H9 (cell line): ENCODE results near the gene UBL4A. TPM values are rescaled to one million over a fixed set of nuclear protein-coding genes. Genes with fewer than 3 reads are reported as not detected.

ENCODE experiments used
- DNase-seq: peaks from one replicate; pipeline ENCODE4 v3.0.0-alpha.2; 2017
- H2AFZ ChIP-seq: one replicate; pipeline ENCODE4 v1.6.1; 2013; ENCODE audit warnings: mild to moderate bottlenecking, low read length, control low read depth, moderate library complexity
- H2AK5ac ChIP-seq: 2 replicates; pipeline ENCODE4 v1.6.1; 2013; ENCODE audit warnings: low read length, control low read depth, mixed read lengths; ENCODE audit not compliant: insufficient read length
- H2BK120ac ChIP-seq: one replicate; pipeline ENCODE4 v1.6.1; 2013; ENCODE audit warnings: low read depth, mild to moderate bottlenecking, low read length, control low read depth, inconsistent platforms; ENCODE audit not compliant: poor library complexity, severe bottlenecking
- H2BK12ac ChIP-seq: 2 replicates; pipeline ENCODE4 v1.6.1; 2013; ENCODE audit warnings: low read length, control low read depth, mixed read lengths, low read depth; ENCODE audit not compliant: insufficient read length
- H2BK15ac ChIP-seq: 2 replicates; pipeline ENCODE4 v1.6.1; 2013; ENCODE audit warnings: low read depth, low read length, control low read depth
- H2BK20ac ChIP-seq: one replicate; pipeline ENCODE4 v1.6.1; 2013; ENCODE audit warnings: low read depth, mild to moderate bottlenecking, low read length, control low read depth, inconsistent platforms; ENCODE audit not compliant: poor library complexity, severe bottlenecking
- H2BK5ac ChIP-seq: 2 replicates; pipeline ENCODE4 v1.6.1; 2013; ENCODE audit warnings: low read length, control low read depth, mixed read lengths; ENCODE audit not compliant: insufficient read length
- H3K14ac ChIP-seq: 2 replicates; pipeline ENCODE4 v1.6.1; 2013; ENCODE audit warnings: low read length, control low read depth; ENCODE audit not compliant: insufficient read depth
- H3K18ac ChIP-seq: 2 replicates; pipeline ENCODE4 v1.6.1; 2013; ENCODE audit warnings: low read depth, mild to moderate bottlenecking, mixed read lengths, low read length, control low read depth; ENCODE audit not compliant: insufficient read length
- H3K23ac ChIP-seq: 2 replicates; pipeline ENCODE4 v1.6.1; 2013; ENCODE audit warnings: low read length, control low read depth, mixed read lengths, low read depth; ENCODE audit not compliant: insufficient read length
- H3K23me2 ChIP-seq: 2 replicates; pipeline ENCODE4 v1.6.1; 2013; ENCODE audit warnings: low read depth, mild to moderate bottlenecking, mixed read lengths, low read length, control low read depth; ENCODE audit not compliant: insufficient read length, poor library complexity, severe bottlenecking
- H3K27ac ChIP-seq: 2 replicates; pipeline ENCODE4 v1.5.1; 2013; ENCODE audit warnings: low read length, control low read depth, mixed read lengths, low read depth; ENCODE audit not compliant: insufficient read length
- H3K27me3 ChIP-seq: 2 replicates; pipeline ENCODE4 v1.6.1; 2013; ENCODE audit warnings: low read length, control low read depth, inconsistent platforms; ENCODE audit not compliant: insufficient read depth
- H3K4ac ChIP-seq: 2 replicates; pipeline ENCODE4 v1.6.1; 2013; ENCODE audit warnings: low read depth, mild to moderate bottlenecking, control low read depth, inconsistent platforms, low read length, moderate library complexity
- H3K4me1 ChIP-seq: 2 replicates; pipeline ENCODE4 v1.6.1; 2013; ENCODE audit warnings: low read length, control low read depth, inconsistent platforms; ENCODE audit not compliant: insufficient read depth
- H3K4me2 ChIP-seq: 2 replicates; pipeline ENCODE4 v1.6.1; 2013; ENCODE audit warnings: low read length, control low read depth, mixed read lengths; ENCODE audit not compliant: insufficient read length, insufficient read depth
- H3K56ac ChIP-seq: 2 replicates; pipeline ENCODE4 v1.6.1; 2013; ENCODE audit warnings: low read depth, mild to moderate bottlenecking, mixed read lengths, low read length, control low read depth; ENCODE audit not compliant: insufficient read length
- H3K79me1 ChIP-seq: 2 replicates; pipeline ENCODE4 v1.6.1; 2013; ENCODE audit warnings: low read depth, mild to moderate bottlenecking, moderate library complexity, low read length, control low read depth, inconsistent platforms; ENCODE audit not compliant: insufficient read depth, poor library complexity, severe bottlenecking
- H3K79me2 ChIP-seq: 2 replicates; pipeline ENCODE4 v1.6.1; 2013; ENCODE audit warnings: low read length, control low read depth, inconsistent platforms; ENCODE audit not compliant: insufficient read depth
- H3K9ac ChIP-seq: 2 replicates; pipeline ENCODE4 v1.6.1; 2013; ENCODE audit warnings: low read length, control low read depth, mixed read lengths; ENCODE audit not compliant: insufficient read length; ENCODE audit errors: extremely low read depth
- H3K9me3 ChIP-seq: one replicate; pipeline ENCODE4 v1.6.1; 2013; ENCODE audit warnings: low read depth, low read length, inconsistent platforms; ENCODE audit not compliant: control insufficient read depth
- H3T11ph ChIP-seq: one replicate; pipeline ENCODE4 v1.6.1; 2013; ENCODE audit warnings: mild to moderate bottlenecking, low read length, control low read depth, inconsistent platforms
- H4K20me1 ChIP-seq: one replicate; pipeline ENCODE4 v1.6.1; 2013; ENCODE audit not compliant: control insufficient read depth, insufficient read length, insufficient read depth
- H4K5ac ChIP-seq: 2 replicates; pipeline ENCODE4 v1.6.1; 2013; ENCODE audit warnings: low read depth, mild to moderate bottlenecking, mixed read lengths, low read length, control low read depth; ENCODE audit not compliant: insufficient read length
- H4K8ac ChIP-seq: replicated peaks from 2 replicates; pipeline ENCODE4 v1.6.1; 2013; ENCODE audit warnings: low read length, control low read depth, mixed read lengths, low read depth; ENCODE audit not compliant: insufficient read length
- H4K91ac ChIP-seq: 2 replicates; pipeline ENCODE4 v1.6.1; 2013; ENCODE audit warnings: low read depth, mild to moderate bottlenecking, moderate library complexity, mixed read lengths, low read length, control low read depth; ENCODE audit not compliant: insufficient read length
- H3K27ac Mint-ChIP-seq, 3 experiments: 2 replicates in 2 of 3; 3 replicates in 1 of 3; pipeline ENCODE4 v1.8.0; 2020 to 2021; ENCODE audit warnings: mixed read lengths in 3 of 3, mild to moderate bottlenecking in 1 of 3, moderate library complexity in 1 of 3
- H3K27me3 Mint-ChIP-seq: 2 replicates; pipeline ENCODE4 v1.8.0; 2021; ENCODE audit warnings: low read depth, mild to moderate bottlenecking, moderate library complexity, mixed read lengths
- H3K36me3 Mint-ChIP-seq, 3 experiments: 2 replicates in 2 of 3; 3 replicates in 1 of 3; pipeline ENCODE4 v1.8.0; 2020 to 2021; ENCODE audit warnings: low read depth in 3 of 3, mixed read lengths in 3 of 3; ENCODE audit not compliant: insufficient read depth in 1 of 3
- H3K4me1 Mint-ChIP-seq, 2 experiments: 2 replicates each; pipeline ENCODE4 v1.8.0; 2020; ENCODE audit warnings: mixed read lengths in 2 of 2
- H3K4me3 Mint-ChIP-seq, 2 experiments: 2 replicates in 1 of 2; 3 replicates in 1 of 2; pipeline ENCODE4 v1.8.0; 2020 to 2021; ENCODE audit warnings: mild to moderate bottlenecking in 2 of 2, mixed read lengths in 2 of 2, moderate library complexity in 1 of 2
- H3K9me3 Mint-ChIP-seq, 2 experiments: 2 replicates in 1 of 2; 3 replicates in 1 of 2; pipeline ENCODE4 v1.8.0; 2020; ENCODE audit warnings: mild to moderate bottlenecking in 2 of 2, mixed read lengths in 2 of 2, moderate library complexity in 1 of 2
- CTCF ChIP-seq: fragments of 200-600 bp; sonication (generic); conservative IDR thresholded peaks from 3 replicates; pipeline ENCODE4 v1.8.0; 2021; ENCODE audit warnings: antibody characterized with exemption, mild to moderate bottlenecking
- WGBS: extraction: QIAGEN DNeasy Blood & Tissue Kit; methylation state at CpG from one replicate; pipeline ENCODE4 v1.1.7; 2013; ENCODE audit warnings: missing lambda C conversion rate, low lambda C conversion rate, mixed read lengths; ENCODE audit not compliant: insufficient read length; ENCODE audit errors: extremely low coverage; 5-methylcytosine and 5-hydroxymethylcytosine counted together
- total RNA-seq: library from RNA; stranded (reverse); gene quantifications from 2 replicates; pipeline ENCODE4 v1.2.1, GENCODE V29; 2021

The UBL4A gene
- total RNA-seq, 1 experiment from 2014 or later = 30.9 TPM

GRCh38 chrX:154441564-154441963 lies 44.9 kb downstream of the UBL4A start:
- Histone ChIP-seq H2BK20ac (no peak overlapping the region), H4K20me1 (no peaks in the 10 kb centered on the region), H3K23me2 (peaks cover 10% of the 10 kb centered on the region), H3K9ac (no peak overlapping the region), H2AFZ (no peak overlapping the region), H2BK12ac (no peak overlapping the region), H3K27ac (no peak overlapping the region), H4K5ac (no peak overlapping the region), H4K91ac (no peak overlapping the region), H3K4ac (no peak overlapping the region), H3K79me2 (peaks cover 2% of the 10 kb centered on the region; the same call in 1 of the 2 replicates), H3K23ac (no peak overlapping the region), H2BK120ac (no peak overlapping the region), H3K14ac (no peak overlapping the region), H3T11ph (no peak overlapping the region), H3K79me1 (no peaks in the 10 kb centered on the region), H2BK5ac (no peak overlapping the region), H3K4me2 (no peak overlapping the region), H2AK5ac (no peak overlapping the region), H3K18ac (no peak overlapping the region), H3K9me3 (peaks cover 28% of the 10 kb centered on the region), H3K56ac (no peak overlapping the region), H3K4me1 (no peaks in the 10 kb centered on the region), H2BK15ac (no peak overlapping the region), H4K8ac (no peak overlapping the region), H3K27me3 (no peaks in the 10 kb centered on the region)
- Mint-ChIP-seq H3K27ac (no peak overlapping the region), H3K4me1 (peaks cover 8 to 10% of the 10 kb centered on the region in 2 experiments), H3K4me3 (no peak overlapping the region), H3K36me3 (peaks cover 21 to 60% (median 57%) of the 10 kb centered on the region in 3 experiments; a peak in 6 of 7 replicates), H3K27me3 (no peaks in the 10 kb centered on the region; the same call in 1 of the 2 replicates), H3K9me3 (peaks cover 56 to 75% of the 10 kb centered on the region in 2 experiments)
- no peak for TF ChIP-seq CTCF
- WGBS = no CpG with 5 or more reads among the region's 11 CpGs
- DNase-seq = no peak
